Epithelial cell of esophagus (primary cell): ENCODE data around the gene SPDYE2B.
"Not testable (repeated sequence)": the region's sequence is repeated elsewhere in the genome, so short reads cannot be mapped to it uniquely, and the experiment has no call there.

ENCODE experiments used
- DNase-seq: peaks from one replicate; pipeline ENCODE4 v3.0.0; 2010; ENCODE audit warnings: low read depth
- H3K4me3 ChIP-seq: 2 replicates; pipeline ENCODE4 v1.5.1; 2011; ENCODE audit warnings: mild to moderate bottlenecking, low read length, control low read depth

The SPDYE2B gene

DNA sequence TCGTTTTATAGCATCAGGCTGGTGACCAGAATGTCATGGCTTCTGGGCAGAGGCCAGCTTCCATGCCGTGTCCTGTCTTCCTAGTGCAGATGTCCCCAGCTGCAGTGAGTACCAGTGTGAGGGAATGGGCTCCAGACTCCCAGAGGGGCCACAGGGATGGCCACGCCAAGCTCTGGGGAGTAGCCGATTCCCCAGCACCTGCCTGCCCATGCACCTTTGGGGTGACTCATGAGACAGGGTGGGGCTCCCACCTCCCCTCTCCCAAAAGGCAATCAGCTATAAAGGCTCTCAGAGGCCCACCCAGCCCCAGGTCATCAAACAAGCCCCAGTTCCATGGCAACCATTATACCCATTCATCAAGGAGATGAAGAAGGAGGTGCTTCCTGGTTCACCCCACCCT, at the start of gene SPDYE2B:
TSS of gene SPDYE2B (plus strand) at position 396 of the 400 bp plus-strand sequence. CDS start 2,030 bp downstream, outside the sequence.
- DNase-seq = not testable (repeated sequence)

GRCh38 chr7:102602317-102602716, 47.8 kb upstream of the SPDYE2B start:
- not testable (repeated sequence) for H3K4me3 ChIP-seq, DNase-seq

More for the DNA sequence above, at the start of gene SPDYE2B:
- H3K4me3 ChIP-seq = not testable (repeated sequence)

- not testable (repeated sequence) for DNase-seq, H3K4me3 ChIP-seq
Observed at GRCh38 chr7:102604431-102605145, 45.5 kb upstream of the SPDYE2B start.

- not testable (repeated sequence) for H3K4me3 ChIP-seq, DNase-seq
Observed at GRCh38 chr7:102606848-102607247, 43.3 kb upstream of the SPDYE2B start.

DNA sequence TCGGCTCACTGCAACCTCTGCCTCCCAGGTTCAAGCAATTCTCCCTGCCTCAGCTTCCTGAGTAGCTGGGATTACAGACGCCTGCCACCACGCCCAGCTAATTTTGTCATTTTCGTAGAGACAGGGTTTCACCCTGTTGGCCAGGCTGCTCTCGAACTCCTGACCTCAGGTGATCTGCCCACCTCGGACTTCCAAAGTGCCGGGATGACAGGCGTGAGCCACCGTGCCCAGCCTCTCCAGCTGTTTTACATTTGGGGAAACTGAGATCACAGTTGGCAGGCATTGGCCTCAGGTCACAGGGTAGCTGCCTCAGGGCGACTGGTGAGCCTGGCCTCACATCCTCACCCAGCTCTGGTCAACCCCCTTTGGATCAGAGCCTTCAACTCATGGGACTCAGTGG, 40.4 kb upstream of the SPDYE2B start:
- H3K4me3 ChIP-seq, DNase-seq: not testable (repeated sequence)

GRCh38 chr7:102610441-102610840, 39.7 kb upstream of the SPDYE2B start:
- H3K4me3 ChIP-seq, DNase-seq: not testable (repeated sequence)

DNA sequence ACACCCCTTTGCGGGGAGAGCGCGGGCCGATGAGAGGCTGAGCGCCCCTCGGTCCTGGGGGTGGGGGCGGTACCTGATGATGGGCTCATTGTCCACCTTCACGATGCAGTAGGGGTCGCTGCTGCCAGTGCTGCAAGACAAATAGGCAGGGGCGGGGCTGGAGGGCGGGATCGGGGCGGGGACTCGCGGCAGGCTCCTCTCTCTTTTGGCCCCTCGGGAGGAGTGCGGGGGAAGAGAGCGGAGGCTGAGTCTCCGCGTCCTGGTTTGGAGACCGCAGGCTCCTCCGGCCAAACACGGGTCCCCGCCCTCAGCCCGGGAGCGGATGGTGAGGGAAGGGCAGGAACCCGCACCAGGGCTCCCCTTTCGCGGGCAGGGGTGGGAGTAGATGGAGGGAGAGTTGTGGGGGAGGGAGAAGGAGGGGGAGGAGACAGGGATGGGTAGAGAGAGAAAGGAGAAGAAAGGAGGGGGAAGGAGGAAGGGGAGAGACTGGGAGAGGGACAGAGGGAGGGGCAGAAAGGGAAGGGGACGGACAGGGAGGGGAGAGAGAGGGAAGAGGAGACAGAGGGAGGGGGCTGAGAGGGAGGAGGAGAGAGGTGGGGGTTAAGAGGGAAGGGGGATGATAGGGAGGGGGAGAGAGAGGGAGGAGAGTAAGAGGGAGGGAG, 39.0 kb upstream of the SPDYE2B start:
- not testable (repeated sequence) for DNase-seq, H3K4me3 ChIP-seq

GRCh38 chr7:102611675-102612325, 38.3 kb upstream of the SPDYE2B start:
- H3K4me3 ChIP-seq, DNase-seq: not testable (repeated sequence)

- not testable (repeated sequence) for H3K4me3 ChIP-seq, DNase-seq
Observed at GRCh38 chr7:102613575-102614345, 36.4 kb upstream of the SPDYE2B start.

DNA sequence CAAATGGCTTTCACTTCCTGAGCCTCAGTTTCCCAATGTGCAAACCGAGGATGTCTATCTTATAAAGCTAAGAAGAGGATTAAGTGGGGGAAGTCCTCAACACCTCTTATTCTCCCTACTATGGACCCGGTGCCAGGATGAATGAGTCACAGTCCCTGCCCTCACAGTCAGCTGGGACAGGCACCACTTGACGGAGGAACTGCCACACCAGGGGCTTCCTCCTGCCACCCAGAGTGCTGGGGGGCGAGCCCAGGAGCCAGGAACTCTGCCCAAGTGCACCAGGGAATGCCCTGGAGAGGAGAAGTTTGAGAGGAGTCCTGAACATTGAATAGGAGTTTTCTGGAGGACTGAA, 35.8 kb upstream of the SPDYE2B start:
- not testable (repeated sequence) for DNase-seq, H3K4me3 ChIP-seq

GRCh38 chr7:102614873-102615272, 35.2 kb upstream of the SPDYE2B start:
- DNase-seq, H3K4me3 ChIP-seq: not testable (repeated sequence)

- not testable (repeated sequence) for DNase-seq, H3K4me3 ChIP-seq
Observed at GRCh38 chr7:102615930-102616329, 34.2 kb upstream of the SPDYE2B start.

DNA sequence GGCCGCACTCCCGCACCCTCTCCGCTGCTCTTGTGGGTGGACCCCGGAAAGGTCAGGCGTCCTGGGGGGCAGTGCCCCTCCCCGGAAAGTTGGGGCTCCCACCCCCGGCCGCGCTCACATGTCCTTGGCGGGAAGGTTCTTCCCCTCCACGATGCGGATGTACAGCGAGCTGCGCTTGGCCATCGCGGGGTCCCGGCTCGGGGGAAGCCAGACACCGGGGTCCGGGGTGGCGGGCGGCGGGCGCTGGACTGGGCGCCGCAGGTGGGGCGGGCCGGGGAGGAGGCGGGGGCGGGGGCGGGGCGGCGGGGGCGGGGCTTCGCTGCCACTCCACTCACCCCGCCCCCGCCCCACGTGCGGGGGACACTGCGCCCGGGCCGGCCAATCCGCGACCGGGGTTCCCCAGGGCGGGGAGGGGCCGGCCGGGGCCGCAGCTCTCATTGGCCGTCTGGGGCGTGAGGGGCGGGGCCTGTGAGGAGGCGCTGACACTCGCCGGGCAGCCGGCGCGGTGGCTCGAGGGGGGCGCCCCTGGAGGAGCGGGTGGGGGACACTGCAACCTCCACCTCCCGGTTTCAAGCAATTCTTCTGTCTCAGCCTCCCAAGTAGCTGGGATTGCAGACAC, 33.5 kb upstream of the SPDYE2B start, which contains the start of gene RASA4:
TSS of gene RASA4 (minus strand) at position 250 of the 619 bp plus-strand sequence. CDS start at position 183, 67 bp downstream.
- DNase-seq = peak; percentile 4
- H3K4me3 ChIP-seq = peak within 1 kb of the TSS; percentile 23

DNA sequence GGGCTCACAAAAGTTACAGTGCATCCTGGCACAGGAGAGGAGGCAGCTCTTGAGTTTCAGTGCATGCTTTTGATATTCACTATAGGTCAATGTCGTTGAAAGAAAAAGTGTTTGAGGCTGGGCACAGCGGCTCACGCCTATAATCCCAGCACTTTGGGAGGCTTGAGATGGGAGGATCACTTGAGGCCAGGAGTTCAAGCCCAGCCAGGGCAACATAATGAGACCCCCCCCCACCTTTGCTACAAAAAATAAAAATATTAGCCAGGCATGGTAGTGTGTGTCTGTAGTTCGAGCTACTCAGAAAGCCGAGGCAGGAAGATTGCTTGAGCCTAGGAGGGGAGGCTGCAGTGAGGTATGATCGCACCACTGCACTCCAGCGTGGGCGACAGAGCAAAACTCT, 32.0 kb upstream of the SPDYE2B start:
- DNase-seq, H3K4me3 ChIP-seq: not testable (repeated sequence)

DNA sequence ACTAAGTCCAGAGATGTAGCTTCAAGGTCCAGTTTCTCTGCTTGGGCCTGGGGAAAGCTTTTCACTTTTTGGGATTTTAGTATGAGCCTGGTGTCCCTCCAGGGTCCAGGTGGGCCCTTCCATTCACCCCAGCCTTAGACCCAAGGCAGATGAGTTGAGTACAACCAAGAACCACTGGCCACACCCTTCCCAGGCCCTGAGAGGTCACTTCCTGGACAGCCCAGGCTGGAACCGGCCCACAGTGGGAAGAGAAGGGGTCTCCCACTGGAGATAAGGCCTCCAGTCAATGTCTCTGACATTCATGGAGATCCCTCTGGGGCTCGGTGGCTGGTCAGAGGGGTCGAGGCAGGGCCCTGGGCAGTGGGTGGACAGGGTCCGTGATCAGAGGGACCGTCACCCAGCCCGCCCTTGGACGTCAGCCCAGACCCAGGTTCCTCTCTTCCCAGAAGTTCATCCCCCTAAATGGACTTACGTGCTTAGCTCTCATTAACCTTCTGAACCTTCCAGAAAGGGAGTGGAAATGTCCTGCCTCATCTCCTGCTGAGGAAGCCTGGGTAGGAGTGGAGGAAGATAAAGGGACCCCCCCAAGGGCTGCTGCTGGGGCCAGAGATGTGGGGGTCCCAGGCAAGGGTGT, 22.7 kb upstream of the SPDYE2B start:
- not testable (repeated sequence) for DNase-seq, H3K4me3 ChIP-seq

GRCh38 chr7:102630622-102631021, 19.5 kb upstream of the SPDYE2B start:
- not testable (repeated sequence) for DNase-seq

DNA sequence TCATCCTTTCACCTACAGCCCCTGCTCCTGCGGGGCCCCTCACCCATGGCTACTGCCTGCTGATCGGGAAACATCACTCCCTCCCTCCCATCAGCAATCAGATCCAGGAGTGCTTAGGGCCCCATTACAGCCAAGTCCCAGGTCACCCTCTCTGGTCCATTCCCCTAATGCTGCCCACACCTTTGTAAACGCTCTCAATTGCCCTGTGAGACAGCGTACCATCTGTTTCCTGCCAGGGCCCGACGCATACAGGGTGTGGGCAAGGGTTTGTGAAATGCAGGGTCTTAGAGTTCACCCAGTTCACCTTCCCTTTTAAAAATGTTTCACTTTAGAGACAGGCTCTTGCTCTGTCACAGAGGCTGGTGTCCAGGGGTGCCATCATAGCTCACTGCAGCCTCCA, 15.8 kb upstream of the SPDYE2B start:
- not testable (repeated sequence) for DNase-seq, H3K4me3 ChIP-seq

More at GRCh38 chr7:102630622-102631021, 19.5 kb upstream of the SPDYE2B start:
- H3K4me3 ChIP-seq = not testable (repeated sequence)

DNA sequence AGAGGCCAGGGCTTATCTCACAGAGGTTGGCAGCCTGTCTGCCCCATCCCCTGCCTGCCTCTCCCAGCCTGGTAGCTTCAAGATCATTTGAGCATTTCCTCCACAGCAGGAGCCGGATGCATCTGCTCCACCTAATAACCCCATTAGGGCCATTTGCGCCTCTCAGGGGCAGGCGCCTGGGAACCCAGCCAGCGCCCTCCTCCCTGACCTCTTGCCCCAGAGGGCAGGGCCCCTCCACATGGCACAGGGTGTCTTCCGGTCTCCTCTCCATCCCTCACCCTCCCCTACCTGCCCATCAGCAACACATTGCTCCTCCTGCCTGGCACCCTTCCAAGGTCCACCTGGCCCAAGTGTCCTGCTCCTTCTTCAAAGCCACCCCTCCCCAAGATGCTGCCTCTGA, 14.8 kb upstream of the SPDYE2B start:
- DNase-seq, H3K4me3 ChIP-seq: not testable (repeated sequence)
